ENCODE measurements around the gene TTC9B.

DNA sequence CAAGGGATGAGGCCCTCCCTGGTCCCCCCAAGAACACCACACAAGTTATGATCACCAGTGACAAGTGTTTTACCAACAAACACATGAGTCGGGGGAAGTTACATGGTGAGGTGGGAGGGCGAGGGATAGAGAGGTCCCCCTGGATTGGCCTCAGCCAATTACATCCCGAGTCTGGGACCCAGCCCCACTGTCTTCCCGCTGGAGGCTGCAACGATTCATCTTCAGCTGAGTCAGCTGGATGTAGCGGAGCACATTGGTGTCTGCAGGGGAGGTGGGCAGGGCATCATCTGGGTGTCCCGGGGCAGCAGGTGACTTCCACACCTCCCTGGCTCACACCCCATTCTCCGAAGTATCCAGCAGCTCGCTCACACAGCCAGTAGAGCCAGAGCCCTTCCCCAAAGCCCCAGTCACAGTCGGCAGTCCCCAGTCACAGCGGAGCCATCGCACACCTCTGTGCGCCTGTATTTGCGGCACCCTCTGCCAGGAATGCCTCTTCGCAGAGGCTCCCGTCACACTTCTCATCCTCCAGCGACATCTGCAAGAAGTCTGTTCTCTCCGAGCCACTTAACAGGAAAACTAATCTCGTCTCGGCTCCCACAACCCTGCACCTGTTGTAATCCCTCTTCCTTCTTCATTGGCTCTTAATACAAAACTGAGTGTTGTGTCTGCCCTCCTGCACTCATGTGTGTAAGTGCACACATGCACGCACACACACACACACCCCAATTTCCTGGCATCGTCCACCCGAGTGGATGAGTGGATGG, 2.0 kb downstream of the TTC9B start:
- TF ChIP-seq, protein P1, sequence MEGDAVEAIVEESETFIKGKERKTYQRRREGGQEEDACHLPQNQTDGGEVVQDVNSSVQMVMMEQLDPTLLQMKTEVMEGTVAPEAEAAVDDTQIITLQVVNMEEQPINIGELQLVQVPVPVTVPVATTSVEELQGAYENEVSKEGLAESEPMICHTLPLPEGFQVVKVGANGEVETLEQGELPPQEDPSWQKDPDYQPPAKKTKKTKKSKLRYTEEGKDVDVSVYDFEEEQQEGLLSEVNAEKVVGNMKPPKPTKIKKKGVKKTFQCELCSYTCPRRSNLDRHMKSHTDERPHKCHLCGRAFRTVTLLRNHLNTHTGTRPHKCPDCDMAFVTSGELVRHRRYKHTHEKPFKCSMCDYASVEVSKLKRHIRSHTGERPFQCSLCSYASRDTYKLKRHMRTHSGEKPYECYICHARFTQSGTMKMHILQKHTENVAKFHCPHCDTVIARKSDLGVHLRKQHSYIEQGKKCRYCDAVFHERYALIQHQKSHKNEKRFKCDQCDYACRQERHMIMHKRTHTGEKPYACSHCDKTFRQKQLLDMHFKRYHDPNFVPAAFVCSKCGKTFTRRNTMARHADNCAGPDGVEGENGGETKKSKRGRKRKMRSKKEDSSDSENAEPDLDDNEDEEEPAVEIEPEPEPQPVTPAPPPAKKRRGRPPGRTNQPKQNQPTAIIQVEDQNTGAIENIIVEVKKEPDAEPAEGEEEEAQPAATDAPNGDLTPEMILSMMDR (CRISPR knock-in tag; IDR thresholded peaks at IDR 0.05), result no peak
- TF ChIP-seq, protein P2, sequence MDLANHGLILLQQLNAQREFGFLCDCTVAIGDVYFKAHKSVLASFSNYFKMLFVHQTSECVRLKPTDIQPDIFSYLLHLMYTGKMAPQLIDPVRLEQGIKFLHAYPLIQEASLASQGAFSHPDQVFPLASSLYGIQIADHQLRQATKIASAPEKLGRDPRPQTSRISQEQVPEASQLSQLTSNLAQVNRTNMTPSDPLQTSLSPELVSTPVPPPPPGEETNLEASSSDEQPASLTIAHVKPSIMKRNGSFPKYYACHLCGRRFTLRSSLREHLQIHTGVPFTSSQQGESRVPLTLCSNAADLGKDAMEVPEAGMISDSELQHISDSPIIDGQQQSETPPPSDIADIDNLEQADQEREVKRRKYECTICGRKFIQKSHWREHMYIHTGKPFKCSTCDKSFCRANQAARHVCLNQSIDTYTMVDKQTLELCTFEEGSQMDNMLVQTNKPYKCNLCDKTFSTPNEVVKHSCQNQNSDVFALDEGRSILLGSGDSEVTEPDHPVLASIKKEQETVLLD (CRISPR knock-in tag; IDR thresholded peaks at IDR 0.05; ENCODE audit: low read depth), result no peak
- TF ChIP-seq EZH2 (conservative IDR thresholded peaks at IDR 0.05; ENCODE audit: low read depth, low read length), result no peak
- no peak for TF ChIP-seq POLR2AphosphoS5 (IDR thresholded peaks at IDR 0.05; ENCODE audit: low read depth, low read length)
- no peak for TF ChIP-seq SRF (IDR thresholded peaks at IDR 0.05; ENCODE audit: low read depth, low read length)
- TF ChIP-seq CBX5 (CRISPR knock-in tag; IDR thresholded peaks at IDR 0.05; ENCODE audit: borderline replicate concordance), result no peak
- TF ChIP-seq MYNN (CRISPR knock-in tag; IDR thresholded peaks at IDR 0.05; ENCODE audit: low read depth), result no peak
- TF ChIP-seq SATB2 (CRISPR knock-in tag; IDR thresholded peaks at IDR 0.05), result no peak
- TF ChIP-seq RXRB (CRISPR knock-in tag; IDR thresholded peaks at IDR 0.05; ENCODE audit: borderline replicate concordance), result no peak
- no peak for TF ChIP-seq PCBP2 (optimal IDR thresholded peaks at IDR 0.05; ENCODE audit: low read depth, low read length, poor library complexity, severe bottlenecking)
- TF ChIP-seq FOXA1 (IDR thresholded peaks at IDR 0.05), result no peak
- TF ChIP-seq FOXA1 (CRISPR knock-in tag; IDR thresholded peaks at IDR 0.05), result no peak
